Measurements from ENCODE around the gene BEND4.

The BEND4 gene

GRCh38 chr4:42101446-42101975 is 50.9 kb downstream of the BEND4 start:
- DNase-seq: no peak

- no peak for DNase-seq
These were observed 64.1 kb downstream of the BEND4 start for GRCh38 chr4:42088386-42088785.

DNA sequence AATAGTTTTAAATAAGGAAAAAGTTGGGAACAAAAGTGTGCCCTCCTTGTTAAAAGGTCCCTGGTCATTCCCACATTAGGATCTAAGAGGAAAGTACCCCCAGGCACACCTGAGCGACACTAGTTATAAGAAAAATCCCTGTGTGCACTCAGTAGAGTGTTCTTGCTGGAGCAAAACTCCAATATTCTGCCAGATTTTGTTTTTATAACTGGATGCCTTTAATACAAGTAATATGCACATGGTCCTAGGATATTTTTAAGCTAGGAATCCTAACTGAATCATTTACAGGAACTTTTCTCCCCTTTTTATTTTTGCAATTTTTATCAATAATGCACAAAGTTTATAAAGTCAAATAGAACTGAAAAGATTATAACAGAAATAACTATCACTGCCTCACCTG is 68.6 kb downstream of the BEND4 start:
- no peak for DNase-seq

GRCh38 chr4:42080306-42080705 is 72.1 kb downstream of the BEND4 start:
- no peak for DNase-seq

DNA sequence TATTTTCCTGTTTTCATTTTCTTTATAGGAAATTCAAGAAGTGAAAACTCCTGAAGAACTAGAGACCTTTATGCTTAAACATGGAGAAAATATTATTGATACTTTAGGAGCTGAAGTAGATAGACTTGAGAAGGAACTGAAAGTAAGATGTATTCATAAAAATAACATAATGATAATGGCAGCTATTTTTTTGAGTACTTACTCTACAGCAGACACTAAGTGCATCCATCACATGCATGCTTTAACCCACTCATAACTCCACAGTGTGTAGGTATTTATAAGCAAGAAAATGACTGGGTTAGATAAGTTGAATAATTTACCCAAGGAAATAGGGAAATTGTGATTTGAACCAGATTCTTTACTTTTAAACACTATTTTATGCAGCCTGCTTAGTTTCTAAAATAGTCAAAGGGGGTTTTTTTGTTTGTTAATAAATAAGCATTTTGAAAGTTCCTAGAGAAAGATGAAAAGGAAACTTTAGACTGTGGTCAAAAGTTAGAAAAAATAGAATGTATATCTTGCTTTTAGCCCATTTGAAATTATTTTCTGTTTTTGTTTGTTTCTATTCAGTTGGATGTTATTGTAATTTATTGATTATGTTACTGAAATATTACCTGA is 74.2 kb downstream of the BEND4 start:
- DNase-seq: no peak

- no peak for DNase-seq
These were observed 78.2 kb downstream of the BEND4 start for GRCh38 chr4:42074294-42074693.

DNA sequence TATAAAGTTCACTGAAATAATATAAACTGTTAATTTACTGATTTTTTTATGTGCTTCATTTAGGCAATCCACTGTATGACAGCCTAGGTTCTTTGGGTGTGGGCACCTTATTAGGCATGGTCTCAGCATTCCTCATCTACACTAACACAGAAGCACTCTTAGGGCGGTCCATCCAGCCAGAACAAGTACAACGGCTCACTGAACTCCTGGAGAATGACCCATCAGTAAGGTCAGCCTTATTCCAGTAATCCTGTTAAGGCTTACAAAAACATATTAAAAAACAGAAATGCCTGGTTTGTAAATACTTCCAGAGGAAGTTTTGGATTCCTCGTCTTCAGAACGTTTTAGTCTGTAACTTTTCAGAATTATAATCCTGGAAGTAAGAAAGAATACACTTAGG is 82.0 kb downstream of the BEND4 start:
- DNase-seq: no peak

DNA sequence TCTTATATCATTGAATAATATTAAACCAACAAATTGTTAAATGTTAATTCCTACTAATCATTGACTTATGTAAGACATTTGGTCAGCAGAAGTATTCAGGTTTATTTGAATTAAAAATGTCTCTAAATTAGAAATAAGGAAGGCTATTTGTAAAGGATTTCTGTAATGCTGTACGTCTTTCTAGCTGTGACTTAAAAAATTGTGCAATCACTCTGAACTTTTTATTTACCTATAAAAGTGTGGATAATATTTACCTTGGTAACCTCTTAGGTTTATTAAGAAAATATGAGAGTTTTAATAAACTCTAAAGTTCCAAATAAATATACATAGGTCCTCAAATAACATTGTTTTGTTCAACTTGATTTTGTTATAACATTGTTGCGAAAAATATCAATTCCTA is 85.2 kb downstream of the BEND4 start:
- DNase-seq: no peak

DNA sequence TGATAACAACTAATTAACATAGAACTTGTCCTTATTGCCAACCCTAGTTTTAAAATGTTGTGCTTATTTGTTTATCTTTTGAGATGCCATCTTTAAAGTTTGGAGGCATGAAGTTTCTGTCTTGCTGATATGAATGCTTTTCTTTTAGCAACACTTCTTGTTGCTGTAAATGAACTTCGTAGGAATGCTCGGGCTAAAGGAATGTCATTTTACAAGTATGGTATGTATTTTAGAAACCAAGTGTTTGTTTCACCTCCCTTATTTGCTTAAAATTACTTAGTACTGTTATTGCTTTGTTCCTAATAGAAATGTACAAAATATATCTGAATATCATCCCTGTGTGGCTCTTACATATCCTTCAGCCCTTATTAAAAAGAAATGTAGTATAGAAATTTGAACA is 86.1 kb downstream of the BEND4 start:
- no peak for DNase-seq
